GM23248 (cell line): Measurements from ENCODE around the gene JPH2. TPM values are rescaled to one million over a fixed set of nuclear protein-coding genes. Genes with fewer than 3 reads are reported as not detected.

Source experiments
- DNase-seq: peaks from one replicate; pipeline ENCODE4 v3.0.0-alpha.2; 2015
- H2AFZ ChIP-seq: fragments of 200-600 bp; sonication (generic); 2 replicates; pipeline ENCODE4 v1.6.1; 2016; ENCODE audit warnings: antibody characterized with exemption
- H3F3A ChIP-seq: fragments of 200-600 bp; sonication (generic); 2 replicates; pipeline ENCODE4 v1.6.1; 2016; ENCODE audit warnings: mild to moderate bottlenecking, antibody characterized with exemption, mixed run types; ENCODE audit not compliant: insufficient read depth
- H3K27ac ChIP-seq: fragments of 200-600 bp; sonication (generic); 2 replicates; pipeline ENCODE4 v1.5.1; 2016; ENCODE audit warnings: mild to moderate bottlenecking
- H3K27me3 ChIP-seq: fragments of 200-600 bp; sonication (generic); replicated peaks from 2 replicates; pipeline ENCODE4 v1.6.1; 2016; ENCODE audit warnings: mild to moderate bottlenecking; ENCODE audit not compliant: insufficient read depth
- H3K36me3 ChIP-seq: fragments of 200-600 bp; sonication (generic); 2 replicates; pipeline ENCODE4 v1.6.1; 2016; ENCODE audit warnings: low read depth, mild to moderate bottlenecking
- H3K4me1 ChIP-seq: fragments of 200-600 bp; sonication (generic); 2 replicates; pipeline ENCODE4 v1.6.1; 2016; ENCODE audit warnings: mild to moderate bottlenecking; ENCODE audit not compliant: insufficient read depth
- H3K4me2 ChIP-seq: fragments of 200-600 bp; sonication (generic); one replicate; pipeline ENCODE4 v1.6.1; 2016; ENCODE audit warnings: mild to moderate bottlenecking; ENCODE audit not compliant: unreplicated experiment
- H3K4me3 ChIP-seq: fragments of 200-600 bp; sonication (generic); 2 replicates; pipeline ENCODE4 v1.5.1; 2016; ENCODE audit warnings: mild to moderate bottlenecking
- H3K79me2 ChIP-seq: fragments of 200-600 bp; sonication (generic); 2 replicates; pipeline ENCODE4 v1.6.1; 2016; ENCODE audit warnings: mild to moderate bottlenecking; ENCODE audit not compliant: insufficient read depth
- H3K9ac ChIP-seq: fragments of 200-600 bp; sonication (generic); 2 replicates; pipeline ENCODE4 v1.6.1; 2016; ENCODE audit warnings: mild to moderate bottlenecking
- H3K9me2 ChIP-seq: fragments of 200-600 bp; sonication (generic); 2 replicates; pipeline ENCODE4 v1.6.1; 2016; ENCODE audit warnings: mixed run types, mild to moderate bottlenecking, moderate library complexity; ENCODE audit not compliant: insufficient read depth
- H3K9me3 ChIP-seq: fragments of 200-600 bp; sonication (generic); one replicate; pipeline ENCODE4 v1.6.1; 2017; ENCODE audit warnings: low read depth
- H4K20me1 ChIP-seq: fragments of 200-600 bp; sonication (generic); 2 replicates; pipeline ENCODE4 v1.6.0; 2016; ENCODE audit not compliant: insufficient read depth
- EZH2 ChIP-seq: fragments of 200-600 bp; sonication (generic); IDR thresholded peaks from 2 replicates; pipeline ENCODE4 v1.6.1; 2018; ENCODE audit warnings: antibody characterized with exemption, mild to moderate bottlenecking; ENCODE audit not compliant: insufficient read depth, poor library complexity, severe bottlenecking
- EZH2phosphoT487 ChIP-seq: fragments of 200-600 bp; sonication (generic); IDR thresholded peaks from 2 replicates; pipeline ENCODE4 v1.6.1; 2018; ENCODE audit warnings: antibody characterized with exemption, moderate library complexity, mild to moderate bottlenecking, low read depth; ENCODE audit not compliant: insufficient read depth
- WGBS, 2 experiments: methylation state at CpG; one replicate each; pipeline ENCODE4 v1.1.6; 2015 to 2017; ENCODE audit warnings: low lambda C conversion rate in 2 of 2, low coverage in 1 of 2; ENCODE audit errors: missing lambda C conversion rate in 2 of 2; 5-methylcytosine and 5-hydroxymethylcytosine counted together
- in situ Hi-C: fragments of 300-500 bp; cut with MboI; formaldehyde crosslinking; loops from 2 replicates; pipeline ENCODE4 v1.15.0; 2020
- polyA plus RNA-seq: library from polyadenylated mRNA; unstranded; fragments of >200 nt; fragmentation: Nextera tagmentation; extraction: Ambion mirVana; gene quantifications from 2 replicates; pipeline ENCODE4 v1.2.1, GENCODE V29; 2016
- total RNA-seq: library from RNA; depleted of rRNA; stranded (reverse); fragments of >200 nt; shearing (Covaris generic); gene quantifications from 2 replicates; pipeline ENCODE4 v1.2.3, GENCODE V29; 2014

JPH2 gene
- total and polyA plus RNA-seq, 2 experiments from 2014 or later = 1.8 to 9.7 TPM

DNA sequence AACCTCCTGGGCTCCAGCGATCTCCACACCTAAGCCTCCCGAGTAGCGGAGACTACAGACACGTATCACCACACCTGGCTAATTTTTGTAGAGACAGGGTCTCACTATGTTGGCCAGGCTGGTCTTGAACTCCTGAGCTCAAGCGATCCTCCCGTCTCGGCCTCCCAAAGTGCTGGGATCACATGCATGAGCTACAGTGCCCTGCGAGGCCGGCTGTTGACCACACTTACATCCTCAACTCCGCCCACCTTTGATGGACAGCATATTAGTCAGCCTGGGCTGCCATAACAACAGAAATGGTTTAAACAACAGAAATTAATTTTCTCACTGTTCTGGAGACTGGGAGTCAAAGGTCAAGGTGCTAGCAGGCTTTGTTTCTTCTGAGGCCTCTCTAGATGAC, 107.7 kb downstream of the JPH2 start:
- H4K20me1 ChIP-seq = no peaks in the 10 kb centered on the region
- no peaks in the 10 kb centered on the region for H3K27me3 ChIP-seq
- no peaks in the 10 kb centered on the region for H3K36me3 ChIP-seq
- peak; percentile 29 for DNase-seq
- H3K4me3 ChIP-seq = no peak overlapping the region
- in situ Hi-C loops = no loop called here
- TF ChIP-seq EZH2 (no peak), EZH2phosphoT487 (no peak)
- 92 to 93% methylated on average over 10 of the region's 10 CpGs for WGBS, 2 experiments
- no peak overlapping the region for H3K27ac ChIP-seq
- H3K4me2 ChIP-seq = no peak overlapping the region
- H3K79me2 ChIP-seq = no peaks in the 10 kb centered on the region
- H3K4me1 ChIP-seq = peaks cover 10% of the 10 kb centered on the region
- H3K9ac ChIP-seq = no peak overlapping the region
- no peaks in the 10 kb centered on the region for H3K9me3 ChIP-seq
- no peak overlapping the region for H2AFZ ChIP-seq
- H3F3A ChIP-seq = peaks cover 12% of the 10 kb centered on the region; the same call in 1 of the 2 replicates
- H3K9me2 ChIP-seq = no peaks in the 10 kb centered on the region

DNA sequence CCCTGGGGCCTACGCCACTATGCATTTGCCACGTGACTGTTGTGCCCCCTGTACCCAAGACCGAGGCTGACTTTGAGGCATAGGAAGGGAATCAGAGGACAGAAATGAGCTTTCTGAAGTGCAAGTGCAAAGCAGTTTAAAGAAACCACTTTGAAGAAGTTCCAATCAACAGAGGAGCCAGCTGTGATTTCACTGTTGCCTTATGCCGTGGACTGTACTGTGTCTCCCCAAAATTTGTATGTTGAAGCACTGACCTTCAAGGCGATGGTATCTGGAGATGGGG, 111.1 kb downstream of the JPH2 start:
- no peaks in the 10 kb centered on the region for H3K9me2 ChIP-seq
- DNase-seq = no peak
- no peaks in the 10 kb centered on the region for H3K4me1 ChIP-seq
- 95 to 98% methylated on average over 5 of the region's 5 CpGs for WGBS, 2 experiments
- H3K27ac ChIP-seq = no peak overlapping the region
- TF ChIP-seq EZH2 = no peak
- TF ChIP-seq EZH2phosphoT487 = no peak
- in situ Hi-C loops = no loop called here
- H3F3A ChIP-seq = no peaks in the 10 kb centered on the region
- no peaks in the 10 kb centered on the region for H4K20me1 ChIP-seq
- H3K79me2 ChIP-seq = no peaks in the 10 kb centered on the region
- no peak overlapping the region for H2AFZ ChIP-seq
- no peaks in the 10 kb centered on the region for H3K9me3 ChIP-seq
- no peak overlapping the region for H3K4me2 ChIP-seq
- no peak overlapping the region for H3K9ac ChIP-seq
- H3K27me3 ChIP-seq = no peaks in the 10 kb centered on the region
- H3K36me3 ChIP-seq = no peaks in the 10 kb centered on the region
- no peak overlapping the region for H3K4me3 ChIP-seq

DNA sequence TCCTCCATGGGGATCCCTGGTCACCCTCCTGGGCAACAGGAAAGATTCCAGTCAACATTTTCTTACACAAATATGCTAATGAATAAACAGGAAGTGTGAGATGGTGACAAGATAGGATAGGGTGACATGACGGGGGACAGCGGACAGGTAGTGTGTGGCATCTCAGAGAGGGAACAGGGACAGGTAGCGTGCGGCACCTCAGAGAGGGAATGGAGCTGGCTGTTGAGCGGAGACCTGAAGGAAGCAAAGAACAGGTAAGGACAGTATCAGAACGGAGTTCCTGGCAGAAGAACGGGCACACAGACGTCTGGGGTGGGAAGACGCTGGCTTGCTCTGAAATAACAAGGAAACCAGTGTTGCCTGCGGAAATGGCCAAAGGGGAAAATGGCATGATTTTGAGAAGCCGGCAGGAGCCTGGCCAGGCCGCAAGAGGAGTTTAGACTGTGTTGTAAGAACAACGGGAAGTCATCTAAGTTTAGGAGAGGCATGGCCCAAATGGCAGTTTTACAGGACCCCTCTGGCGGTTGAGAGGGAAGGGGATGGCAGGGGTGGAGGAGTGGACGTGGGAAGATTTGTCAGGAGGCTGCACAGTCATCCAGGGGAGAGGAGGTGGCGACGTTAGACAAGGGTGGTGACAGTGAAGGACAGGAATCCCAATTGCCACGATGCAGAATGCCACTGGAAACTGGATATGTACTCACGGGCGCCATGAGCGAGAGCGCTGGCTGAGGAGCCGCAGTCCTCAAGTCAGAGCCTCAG, 111.6 kb downstream of the JPH2 start:
- in situ Hi-C loops = no loop called here
- Histone ChIP-seq H3K4me2 (no peak overlapping the region), H3K36me3 (no peaks in the 10 kb centered on the region), H3K4me3 (no peak overlapping the region), H3K9me2 (no peaks in the 10 kb centered on the region), H3F3A (no peaks in the 10 kb centered on the region), H3K9me3 (no peaks in the 10 kb centered on the region), H3K27ac (no peak overlapping the region), H4K20me1 (no peaks in the 10 kb centered on the region), H3K4me1 (no peaks in the 10 kb centered on the region), H3K79me2 (no peaks in the 10 kb centered on the region), H3K9ac (no peak overlapping the region), H3K27me3 (no peaks in the 10 kb centered on the region), H2AFZ (no peak overlapping the region)
- 90 to 91% methylated on average over 23 of the region's 23 CpGs for WGBS, 2 experiments
- no peak for TF ChIP-seq EZH2phosphoT487
- no peak for TF ChIP-seq EZH2
- DNase-seq = no peak

DNA sequence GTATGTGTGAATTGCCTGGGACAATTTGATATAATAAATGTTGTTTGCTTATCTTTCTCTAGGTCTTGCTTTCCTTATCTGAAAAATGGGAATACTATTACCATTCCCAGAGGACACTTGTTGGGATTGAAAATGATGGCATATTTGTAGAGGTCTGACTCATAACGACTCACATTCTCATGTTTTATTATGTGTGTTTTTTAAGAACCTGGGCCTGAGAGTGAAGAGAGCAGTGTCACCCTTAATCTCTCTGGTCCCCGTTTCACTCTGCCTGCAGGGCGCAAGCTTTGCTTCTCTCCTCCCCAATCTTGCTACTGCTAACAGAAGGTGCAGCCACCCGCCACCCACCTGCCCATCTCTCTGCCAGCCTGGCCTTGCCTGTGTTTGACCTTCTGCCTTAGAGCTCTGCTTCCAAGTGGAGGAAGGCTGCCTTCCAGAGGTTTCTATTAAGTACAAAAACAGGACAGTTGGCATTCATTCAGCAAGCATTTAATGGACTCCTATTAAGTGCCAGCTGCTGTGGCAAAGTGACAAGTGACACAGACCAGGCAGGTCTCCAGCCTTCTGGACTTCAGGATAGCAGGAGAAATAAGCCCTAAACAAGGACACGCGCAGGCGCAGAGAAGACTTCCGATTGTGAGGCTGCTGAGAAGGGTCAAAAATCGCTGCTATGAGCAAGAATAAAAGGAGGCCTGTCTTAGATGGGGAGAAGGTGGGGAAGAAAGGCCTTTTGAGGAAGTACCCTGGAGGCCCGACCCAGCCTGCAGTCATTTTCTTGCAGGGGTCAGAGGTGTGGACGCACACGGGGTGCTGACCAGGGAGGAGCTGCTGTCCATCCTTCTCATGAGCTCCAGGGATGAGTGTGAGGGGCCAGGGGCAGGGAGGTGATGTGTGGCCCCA, 112.5 kb downstream of the JPH2 start:
- 59 to 62% methylated on average over 12 of the region's 12 CpGs for WGBS, 2 experiments
- Histone ChIP-seq H3K36me3 (no peaks in the 10 kb centered on the region), H3K79me2 (no peaks in the 10 kb centered on the region), H3K4me1 (no peaks in the 10 kb centered on the region), H3K9me3 (no peaks in the 10 kb centered on the region), H3K9me2 (no peaks in the 10 kb centered on the region), H3K4me2 (no peak overlapping the region), H3K27me3 (no peaks in the 10 kb centered on the region), H4K20me1 (no peaks in the 10 kb centered on the region), H3K27ac (no peak overlapping the region), H2AFZ (no peak overlapping the region), H3K4me3 (no peak overlapping the region), H3F3A (no peaks in the 10 kb centered on the region), H3K9ac (no peak overlapping the region)
- in situ Hi-C loops = no loop called here
- peak; percentile 62 for DNase-seq
- no peak for TF ChIP-seq EZH2phosphoT487
- TF ChIP-seq EZH2 = no peak
